ENCODE measurements around the gene HTT. TPM values are rescaled to one million over a fixed set of nuclear protein-coding genes. Genes with fewer than 3 reads are reported as not detected.

Gene HTT
- total RNA-seq, 1 donor from 2014 or later = 38.5 TPM

DNA sequence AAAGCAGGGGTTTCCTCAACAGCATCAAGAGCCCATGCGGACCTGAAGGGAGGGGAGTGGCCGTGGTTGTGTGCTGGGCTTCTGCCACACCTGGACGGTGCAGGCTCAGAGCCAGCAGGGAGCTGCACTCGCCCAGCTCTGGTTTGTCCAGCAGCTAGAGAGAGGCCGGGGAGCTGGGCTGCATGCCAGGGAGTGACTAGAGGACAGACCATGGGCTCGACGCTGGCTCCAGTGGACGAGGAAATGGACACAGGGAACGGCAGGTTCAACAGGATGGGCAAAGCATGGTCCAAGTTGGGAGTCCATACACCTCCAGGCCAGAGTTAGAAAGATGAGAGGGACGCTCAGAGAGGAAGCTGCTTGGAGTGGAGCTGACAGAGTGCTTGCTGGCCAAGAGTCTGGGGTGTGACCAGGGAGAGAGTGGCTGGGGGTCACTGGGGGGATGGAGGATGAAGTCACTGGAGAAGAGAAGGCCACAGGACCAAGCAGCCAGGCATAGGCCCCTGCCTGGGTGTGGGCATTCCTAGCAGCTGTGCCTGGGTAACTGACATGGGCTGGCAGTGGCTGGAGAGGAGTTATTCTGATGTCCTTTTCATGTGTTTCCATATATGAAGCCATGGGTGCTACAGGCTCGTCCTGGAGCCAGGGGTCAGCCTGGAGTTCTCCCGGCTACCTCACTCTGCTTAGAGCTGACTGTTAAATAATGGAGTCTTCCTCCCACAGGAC lies 43.0 kb upstream of the HTT start:
- no peak for TF ChIP-seq CTCF (IDR thresholded peaks at IDR 0.05)
- Mint-ChIP-seq H3K27me3 (ENCODE audit: low read depth) (no peaks in the 10 kb centered on the region), H3K4me3 (ENCODE audit: unreplicated experiment) (no peak overlapping the region), H3K9me3 (ENCODE audit: low read depth) (no peaks in the 10 kb centered on the region), H3K4me1 (ENCODE audit: low read depth) (no peaks in the 10 kb centered on the region), H3K27ac (ENCODE audit: unreplicated experiment) (no peak overlapping the region), H3K36me3 (ENCODE audit: low read depth) (peaks cover 5% of the 10 kb centered on the region)
- DNase-seq (ENCODE audit: low spot score) = no peak

DNA sequence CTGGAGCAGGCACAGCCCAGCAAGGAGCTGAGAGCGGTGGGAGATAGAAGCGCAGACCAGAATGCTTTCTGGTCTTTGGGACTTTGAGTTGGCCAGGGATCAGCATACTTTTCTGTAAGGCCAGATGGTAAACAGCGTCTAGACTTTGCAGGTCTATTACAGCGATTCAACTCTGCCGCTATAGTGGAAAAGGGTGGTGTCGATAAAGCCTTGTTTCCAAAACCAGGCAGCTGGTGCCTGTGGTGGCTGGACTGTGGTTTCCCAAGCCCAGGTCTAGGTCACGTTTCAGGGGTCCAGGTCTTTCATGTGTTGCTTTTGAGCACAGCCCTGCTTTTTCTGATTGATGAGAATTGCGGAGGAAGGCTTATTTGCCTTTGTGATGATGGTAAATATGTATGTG lies 40.2 kb upstream of the HTT start:
- DNase-seq (ENCODE audit: low spot score) = no peak
- H3K4me3 Mint-ChIP-seq (ENCODE audit: unreplicated experiment) = no peak overlapping the region
- no peaks in the 10 kb centered on the region for H3K9me3 Mint-ChIP-seq (ENCODE audit: low read depth)

GRCh38 chr4:3035249-3035648 lies 39.2 kb upstream of the HTT start:
- peaks cover 2% of the 10 kb centered on the region for H3K27me3 Mint-ChIP-seq (ENCODE audit: low read depth)
- H3K27ac Mint-ChIP-seq (ENCODE audit: unreplicated experiment) = no peak overlapping the region
- no peak for TF ChIP-seq CTCF (IDR thresholded peaks at IDR 0.05)
- peaks cover 11% of the 10 kb centered on the region for H3K4me1 Mint-ChIP-seq (ENCODE audit: low read depth)
- no peak for DNase-seq (ENCODE audit: low spot score)
- H3K4me3 Mint-ChIP-seq (ENCODE audit: unreplicated experiment) = no peak overlapping the region
- peaks cover 2% of the 10 kb centered on the region for H3K36me3 Mint-ChIP-seq (ENCODE audit: low read depth)
- H3K9me3 Mint-ChIP-seq (ENCODE audit: low read depth) = no peaks in the 10 kb centered on the region

More for the DNA sequence above, 40.2 kb upstream of the HTT start:
- no peak for TF ChIP-seq CTCF (IDR thresholded peaks at IDR 0.05)
- Mint-ChIP-seq H3K36me3 (ENCODE audit: low read depth) (peaks cover 2% of the 10 kb centered on the region), H3K4me1 (ENCODE audit: low read depth) (peaks cover 11% of the 10 kb centered on the region), H3K27me3 (ENCODE audit: low read depth) (peaks cover 2% of the 10 kb centered on the region), H3K27ac (ENCODE audit: unreplicated experiment) (no peak overlapping the region)

DNA sequence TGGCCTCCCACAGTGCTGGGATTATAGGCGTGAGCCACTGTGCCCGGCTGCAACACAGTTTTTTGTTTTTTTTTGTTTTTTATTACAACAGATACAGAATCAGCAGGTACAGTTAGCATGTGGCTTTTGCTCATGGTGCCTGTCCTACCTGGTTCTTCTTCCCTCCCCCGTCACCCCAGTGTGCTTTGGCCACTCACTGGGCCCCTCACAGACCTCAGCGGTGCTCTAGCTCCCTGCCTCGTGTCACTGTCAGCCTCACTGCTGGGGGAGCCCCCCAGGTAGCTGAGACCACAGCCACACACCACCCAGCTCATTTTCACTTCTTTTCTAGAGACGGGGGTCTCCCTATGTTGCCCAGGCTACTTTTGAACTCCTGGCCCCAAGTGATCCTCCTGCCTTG lies 38.8 kb upstream of the HTT start:
- Mint-ChIP-seq H3K27me3 (ENCODE audit: low read depth) (peaks cover 2% of the 10 kb centered on the region), H3K4me1 (ENCODE audit: low read depth) (peaks cover 11% of the 10 kb centered on the region), H3K36me3 (ENCODE audit: low read depth) (peaks cover 2% of the 10 kb centered on the region), H3K27ac (ENCODE audit: unreplicated experiment) (no peak overlapping the region), H3K4me3 (ENCODE audit: unreplicated experiment) (no peak overlapping the region), H3K9me3 (ENCODE audit: low read depth) (no peaks in the 10 kb centered on the region)
- TF ChIP-seq CTCF (IDR thresholded peaks at IDR 0.05) = no peak
- DNase-seq (ENCODE audit: low spot score) = no peak

DNA sequence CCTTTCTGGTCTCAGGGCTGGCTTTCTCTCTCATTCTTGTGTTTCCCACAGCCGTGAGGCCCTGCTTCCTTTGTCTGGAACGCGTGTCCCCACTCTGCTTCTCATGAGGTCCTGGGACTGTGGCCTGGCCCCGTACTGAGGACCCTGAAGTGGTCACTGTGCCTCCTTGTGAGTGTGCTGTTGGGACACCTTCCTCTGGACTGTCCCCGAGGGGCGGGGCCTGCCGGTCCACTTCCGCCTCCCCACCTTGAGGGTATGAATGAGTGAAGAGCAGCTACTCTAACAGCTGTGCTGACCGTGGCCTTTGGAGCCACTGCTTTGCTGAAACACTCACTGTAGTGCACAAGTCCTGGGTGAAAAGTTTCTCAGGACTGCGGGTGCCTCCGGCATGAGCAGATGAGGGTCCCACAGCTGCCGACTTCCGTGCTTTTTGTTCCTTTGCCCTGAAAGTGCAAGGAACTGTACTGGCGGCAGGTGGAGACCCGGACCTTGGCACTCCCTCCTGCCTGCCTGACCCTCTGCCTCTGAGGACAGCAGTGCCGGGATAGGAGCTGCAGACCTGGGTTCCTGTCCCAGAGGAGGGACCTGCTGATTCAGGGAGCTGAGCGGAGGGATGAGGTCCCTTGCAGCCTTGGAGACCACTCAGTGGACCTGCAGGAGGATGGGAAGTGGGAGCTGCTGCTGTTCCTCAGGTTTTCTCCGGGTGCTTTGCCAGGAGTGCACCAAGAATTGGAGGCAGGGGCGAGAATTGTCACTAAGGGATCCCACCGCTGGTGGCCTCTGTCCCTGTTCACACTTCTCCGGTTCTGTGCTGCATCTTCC lies 38.1 kb upstream of the HTT start:
- peaks cover 2% of the 10 kb centered on the region for H3K36me3 Mint-ChIP-seq (ENCODE audit: low read depth)
- no peaks in the 10 kb centered on the region for H3K9me3 Mint-ChIP-seq (ENCODE audit: low read depth)
- H3K27ac Mint-ChIP-seq (ENCODE audit: unreplicated experiment) = no peak overlapping the region
- DNase-seq (ENCODE audit: low spot score) = no peak
- H3K27me3 Mint-ChIP-seq (ENCODE audit: low read depth) = peaks cover 2% of the 10 kb centered on the region
- H3K4me1 Mint-ChIP-seq (ENCODE audit: low read depth) = peaks cover 11% of the 10 kb centered on the region
- no peak overlapping the region for H3K4me3 Mint-ChIP-seq (ENCODE audit: unreplicated experiment)
- no peak for TF ChIP-seq CTCF (IDR thresholded peaks at IDR 0.05)

Data from chondrocyte (in vitro differentiated cells).